ENCODE data around the gene SOCS3.
"Not testable (repeated sequence)": the region's sequence is repeated elsewhere in the genome, so short reads cannot be mapped to it uniquely, and the experiment has no call there.

The SOCS3 gene

GRCh38 chr17:78327880-78328279 lies 32.0 kb downstream of the SOCS3 start:
- DNase-seq: no peak

GRCh38 chr17:78325076-78325687 lies 34.7 kb downstream of the SOCS3 start:
- no peak for DNase-seq

- peak; percentile 36 for DNase-seq
Measured at GRCh38 chr17:78324391-78325075, 35.3 kb downstream of the SOCS3 start.

- no peak for DNase-seq
Measured at GRCh38 chr17:78323826-78324390, 36.0 kb downstream of the SOCS3 start.

- DNase-seq: no peak
Measured at GRCh38 chr17:78322858-78323455, 36.9 kb downstream of the SOCS3 start.

- no peak for DNase-seq
Measured at GRCh38 chr17:78322327-78322857, 37.5 kb downstream of the SOCS3 start.

GRCh38 chr17:78318843-78319242 lies 41.0 kb downstream of the SOCS3 start:
- DNase-seq: no peak

GRCh38 chr17:78318407-78318806 lies 41.5 kb downstream of the SOCS3 start:
- DNase-seq: no peak

- no peak for DNase-seq
Measured at GRCh38 chr17:78317794-78318400, 42.0 kb downstream of the SOCS3 start.

GRCh38 chr17:78316867-78317789 lies 42.7 kb downstream of the SOCS3 start:
- no peak for DNase-seq

GRCh38 chr17:78316115-78316866 lies 43.6 kb downstream of the SOCS3 start:
- DNase-seq: no peak

GRCh38 chr17:78315355-78316114 lies 44.3 kb downstream of the SOCS3 start:
- DNase-seq: peak; percentile 68

GRCh38 chr17:78314683-78315354 lies 45.1 kb downstream of the SOCS3 start:
- no peak for DNase-seq

- DNase-seq: peak; percentile 78
Measured at GRCh38 chr17:78313735-78314648, 45.9 kb downstream of the SOCS3 start.

- not testable (repeated sequence) for DNase-seq
Measured at GRCh38 chr17:78309659-78310255, 50.1 kb downstream of the SOCS3 start.

- DNase-seq: no peak
Measured at GRCh38 chr17:78307887-78308638, 51.8 kb downstream of the SOCS3 start.

- no peak for DNase-seq
Measured at GRCh38 chr17:78306913-78307312, 53.0 kb downstream of the SOCS3 start.

All from activated T-cell treated with anti-CD3 and anti-CD28 coated beads, Interleukin-2, amount 50 U/mL, for 1 hour (primary cell).